ENCODE results near the gene GNRHR. TPM values are rescaled to one million over a fixed set of nuclear protein-coding genes. Genes with fewer than 3 reads are reported as not detected.

The GNRHR gene
- total and polyA plus RNA-seq, 4 donors = 0.15 TPM; not detected in 3

- TF ChIP-seq REST (IDR thresholded peaks at IDR 0.05) = no peak
- no peak for TF ChIP-seq ATF3 (IDR thresholded peaks at IDR 0.05)
Observed at GRCh38 chr4:67796810-67797209, 42.6 kb upstream of the GNRHR start (continued).

GRCh38 chr4:67790721-67791120, 36.5 kb upstream of the GNRHR start:
- no peak for DNase-seq (ENCODE audit: low spot score)
- Histone ChIP-seq H3K4me1 (ENCODE audit: control insufficient read depth in 4 of 4, insufficient read depth in 4 of 4, low read length in 3 of 4) (no peaks in the 10 kb centered on the region), H3K27me3 (ENCODE audit: control insufficient read depth in 4 of 4, insufficient read depth in 4 of 4, low read length in 3 of 4) (no peaks in the 10 kb centered on the region), H3K36me3 (ENCODE audit: control insufficient read depth in 4 of 4, insufficient read depth in 3 of 4, low read depth in 1 of 4, low read length in 3 of 4) (peaks cover 0 to 3% (median 0%) of the 10 kb centered on the region in 4 donors), H3K9ac (ENCODE audit: low read depth in 1 of 2, low read length in 2 of 2) (no peak overlapping the region), H3K4me3 (ENCODE audit: low read depth in 1 of 3, low read length in 3 of 3) (no peak overlapping the region), H3K27ac (ENCODE audit: low read depth in 1 of 2, low read length in 2 of 2) (no peak overlapping the region), H3K9me3 (ENCODE audit: control insufficient read depth in 4 of 4, low read length in 3 of 4) (no peaks in the 10 kb centered on the region)
- no peak for TF ChIP-seq ATF3 (IDR thresholded peaks at IDR 0.05)
- TF ChIP-seq MAX (IDR thresholded peaks at IDR 0.05) = no peak
- no peak for TF ChIP-seq HNF4G (IDR thresholded peaks at IDR 0.05)
- no peak for TF ChIP-seq NR2F2 (IDR thresholded peaks at IDR 0.05)
- TF ChIP-seq SP1 (IDR thresholded peaks at IDR 0.05) = no peak
- TF ChIP-seq FOXA2 (IDR thresholded peaks at IDR 0.05) = no peak
- TF ChIP-seq GABPA (IDR thresholded peaks at IDR 0.05 in 1 of 2, conservative IDR thresholded peaks at IDR 0.05 in 1 of 2) = no peak
- no peak for TF ChIP-seq JUND (IDR thresholded peaks at IDR 0.05)
- TF ChIP-seq HNF4A (conservative IDR thresholded peaks at IDR 0.05) = no peak
- no peak for TF ChIP-seq YY1 (IDR thresholded peaks at IDR 0.05)
- TF ChIP-seq EGR1 (IDR thresholded peaks at IDR 0.05; ENCODE audit: low read depth in 2 of 2) = no peak
- no peak for TF ChIP-seq FOXA1 (IDR thresholded peaks at IDR 0.05)
- no peak for TF ChIP-seq TAF1 (conservative IDR thresholded peaks at IDR 0.05)
- no peak for TF ChIP-seq CTCF (IDR thresholded peaks at IDR 0.05; ENCODE audit: low read depth, low read length, missing input control)
- TF ChIP-seq REST (IDR thresholded peaks at IDR 0.05) = no peak
- TF ChIP-seq RAD21 (IDR thresholded peaks at IDR 0.05) = no peak
- no peak for TF ChIP-seq RXRA (IDR thresholded peaks at IDR 0.05)
- TF ChIP-seq ZBTB33 (IDR thresholded peaks at IDR 0.05) = no peak

Data from liver (tissue), 9 donors.